Uterus (tissue), 2 donors: ENCODE data around the gene BEST1.

Experiments
- POLR2A ChIP-seq, 2 donors: fragments of 450-650 bp; IDR thresholded peaks; one replicate each; pipeline ENCODE4 v1.6.1; 2016; ENCODE audit warnings: antibody characterized with exemption in 2 of 2, mild to moderate bottlenecking in 1 of 2, moderate library complexity in 1 of 2
- TF ChIP-seq, protein P1 (sequence below), 4 experiments: fragments of 200-600 bp in 2 of 4; fragments of 450-650 bp in 2 of 4; sonication (generic) in 2 of 4; IDR thresholded peaks; one replicate each; pipeline ENCODE4 v1.5.1; 2016 to 2019; ENCODE audit warnings: antibody characterized with exemption in 4 of 4, mild to moderate bottlenecking in 2 of 4, moderate library complexity in 1 of 4

DNA sequence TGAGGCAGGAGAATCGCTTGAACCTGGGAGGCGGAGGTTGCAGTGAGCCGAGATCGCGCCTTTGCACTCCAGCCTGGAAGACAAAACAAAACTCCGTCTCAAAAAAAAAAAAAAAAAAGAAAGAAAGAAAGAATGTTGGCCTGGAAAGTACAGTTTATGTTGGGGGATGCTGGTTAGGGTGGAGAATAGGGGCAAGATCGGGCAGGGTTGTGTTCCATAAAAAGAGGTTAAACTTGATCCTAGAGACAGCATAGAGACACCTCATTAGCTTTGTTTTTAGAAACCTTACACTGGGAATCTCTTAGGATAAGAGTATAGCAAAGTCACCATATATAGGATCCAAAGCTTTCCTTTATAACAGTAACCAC is 19.2 kb downstream of the BEST1 start:
- TF ChIP-seq, protein P1, sequence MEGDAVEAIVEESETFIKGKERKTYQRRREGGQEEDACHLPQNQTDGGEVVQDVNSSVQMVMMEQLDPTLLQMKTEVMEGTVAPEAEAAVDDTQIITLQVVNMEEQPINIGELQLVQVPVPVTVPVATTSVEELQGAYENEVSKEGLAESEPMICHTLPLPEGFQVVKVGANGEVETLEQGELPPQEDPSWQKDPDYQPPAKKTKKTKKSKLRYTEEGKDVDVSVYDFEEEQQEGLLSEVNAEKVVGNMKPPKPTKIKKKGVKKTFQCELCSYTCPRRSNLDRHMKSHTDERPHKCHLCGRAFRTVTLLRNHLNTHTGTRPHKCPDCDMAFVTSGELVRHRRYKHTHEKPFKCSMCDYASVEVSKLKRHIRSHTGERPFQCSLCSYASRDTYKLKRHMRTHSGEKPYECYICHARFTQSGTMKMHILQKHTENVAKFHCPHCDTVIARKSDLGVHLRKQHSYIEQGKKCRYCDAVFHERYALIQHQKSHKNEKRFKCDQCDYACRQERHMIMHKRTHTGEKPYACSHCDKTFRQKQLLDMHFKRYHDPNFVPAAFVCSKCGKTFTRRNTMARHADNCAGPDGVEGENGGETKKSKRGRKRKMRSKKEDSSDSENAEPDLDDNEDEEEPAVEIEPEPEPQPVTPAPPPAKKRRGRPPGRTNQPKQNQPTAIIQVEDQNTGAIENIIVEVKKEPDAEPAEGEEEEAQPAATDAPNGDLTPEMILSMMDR (IDR thresholded peaks at IDR 0.05): no peak
- TF ChIP-seq POLR2A (IDR thresholded peaks at IDR 0.05): no peak
